Glomerular endothelial cell (primary cell): ENCODE results near the gene ARHGAP10. TPM values are rescaled to one million over a fixed set of nuclear protein-coding genes. Genes with fewer than 3 reads are reported as not detected.
"Not testable (repeated sequence)": the region's sequence is repeated elsewhere in the genome, so short reads cannot be mapped to it uniquely, and the experiment has no call there.

ENCODE experiments used
- DNase-seq: peaks from one replicate; pipeline ENCODE4 v3.0.0-alpha.2; 2011; ENCODE audit warnings: low read depth, low spot score; ENCODE audit errors: extremely low read depth
- total RNA-seq: library from RNA; depleted of rRNA; stranded (reverse); fragments of >200 nt; gene quantifications from 2 replicates; pipeline ENCODE4 v1.2.3, GENCODE V29; 2015

Gene ARHGAP10
- total RNA-seq, 1 donor from 2014 or later: 16.7 TPM

GRCh38 chr4:148078061-148078460 lies 346.2 kb downstream of the ARHGAP10 start:
- DNase-seq: no peak

- no peak for DNase-seq
These were observed 348.1 kb downstream of the ARHGAP10 start for GRCh38 chr4:148079961-148080360.

DNA sequence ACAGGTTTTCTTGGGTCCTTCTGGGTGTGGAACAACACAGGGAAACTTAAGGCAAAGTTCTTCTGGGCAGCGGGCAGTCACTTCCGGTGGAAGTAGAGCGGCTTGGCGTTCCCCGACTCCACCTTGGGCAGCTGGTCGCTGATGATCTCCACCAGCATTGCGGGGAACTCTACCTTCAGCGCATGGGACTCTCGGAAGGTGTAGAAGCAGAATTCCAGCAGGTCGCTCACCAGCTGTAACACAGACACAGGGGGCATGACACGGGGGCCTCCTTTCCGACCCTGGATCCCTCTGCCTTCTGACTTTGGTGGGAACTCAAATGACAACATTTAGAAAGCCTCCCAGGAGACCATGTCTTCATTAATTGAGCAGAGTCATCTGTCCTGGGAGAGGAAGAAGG lies 349.4 kb downstream of the ARHGAP10 start:
- no peak for DNase-seq

- DNase-seq: no peak
These were observed 349.9 kb downstream of the ARHGAP10 start for GRCh38 chr4:148081745-148082144.

GRCh38 chr4:148083073-148083472 lies 351.2 kb downstream of the ARHGAP10 start:
- DNase-seq: not testable (repeated sequence)

- DNase-seq: no peak
These were observed 357.7 kb downstream of the ARHGAP10 start for GRCh38 chr4:148089624-148090023.

DNA sequence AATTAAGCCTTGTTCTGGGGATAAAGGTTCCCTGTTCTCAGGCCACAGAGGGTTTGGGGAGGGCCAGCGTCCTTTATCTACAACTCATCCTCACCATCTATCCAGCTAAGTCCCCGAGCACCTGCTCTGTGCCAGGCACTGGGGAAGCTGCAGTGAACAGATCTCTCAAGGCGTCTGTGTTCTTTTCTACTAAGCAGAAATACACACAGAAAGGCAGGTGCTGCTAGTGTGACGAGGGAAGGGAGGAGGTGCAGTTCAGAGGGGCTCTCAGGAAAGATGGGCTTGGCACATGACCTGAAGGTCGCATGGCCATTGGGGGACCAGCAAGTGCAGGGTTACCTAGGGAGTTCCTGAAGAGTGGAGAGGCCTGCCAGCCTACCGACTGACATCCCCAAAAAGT lies 358.1 kb downstream of the ARHGAP10 start:
- no peak for DNase-seq

DNA sequence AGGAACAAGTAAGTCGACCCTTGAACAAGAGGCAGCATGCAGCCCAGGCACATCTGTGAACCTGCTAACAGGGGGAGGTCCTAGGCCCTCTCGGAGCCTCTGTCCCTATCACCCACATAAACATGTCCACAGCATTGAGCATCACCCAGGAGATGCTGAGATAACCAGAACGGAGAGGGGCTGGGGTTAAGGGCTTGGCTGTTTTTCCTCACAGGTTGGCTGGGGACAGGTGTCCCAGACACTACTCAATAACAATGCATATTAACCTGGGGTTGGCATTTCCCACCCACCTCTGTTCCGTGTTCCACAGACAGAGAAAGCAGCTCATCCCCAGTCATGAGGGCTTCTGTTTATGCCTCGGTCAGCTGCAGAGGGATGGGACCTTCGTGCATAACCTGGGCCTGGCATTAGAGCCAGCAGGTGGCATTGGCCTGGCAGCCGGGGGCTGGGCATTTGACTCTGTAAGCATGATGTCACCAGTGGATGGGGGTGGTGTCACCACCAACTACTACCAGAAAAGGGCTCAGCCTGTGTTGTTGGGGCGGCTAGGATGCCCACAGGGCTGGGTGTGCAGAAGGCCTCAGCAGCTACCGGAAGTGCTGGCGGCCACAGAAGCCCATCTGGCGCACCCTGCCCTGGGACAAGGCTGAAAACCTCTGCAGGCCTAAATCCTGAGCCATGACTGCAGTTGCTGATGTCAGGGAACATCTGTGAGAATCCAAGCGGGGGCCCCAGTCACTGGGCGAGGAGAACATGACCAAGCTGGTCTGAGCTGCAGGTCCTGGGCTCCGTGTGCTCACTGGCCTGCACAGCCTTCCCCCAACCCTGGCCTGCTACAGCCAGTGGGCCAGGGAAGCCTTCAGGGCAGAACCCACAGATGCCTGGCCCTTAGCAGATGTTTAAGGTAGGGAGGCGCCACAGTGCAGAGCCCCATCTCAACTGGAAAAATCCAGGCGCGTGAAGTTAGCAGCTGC lies 358.9 kb downstream of the ARHGAP10 start:
- DNase-seq: no peak

GRCh38 chr4:148091896-148092295 lies 360.0 kb downstream of the ARHGAP10 start:
- no peak for DNase-seq

DNA sequence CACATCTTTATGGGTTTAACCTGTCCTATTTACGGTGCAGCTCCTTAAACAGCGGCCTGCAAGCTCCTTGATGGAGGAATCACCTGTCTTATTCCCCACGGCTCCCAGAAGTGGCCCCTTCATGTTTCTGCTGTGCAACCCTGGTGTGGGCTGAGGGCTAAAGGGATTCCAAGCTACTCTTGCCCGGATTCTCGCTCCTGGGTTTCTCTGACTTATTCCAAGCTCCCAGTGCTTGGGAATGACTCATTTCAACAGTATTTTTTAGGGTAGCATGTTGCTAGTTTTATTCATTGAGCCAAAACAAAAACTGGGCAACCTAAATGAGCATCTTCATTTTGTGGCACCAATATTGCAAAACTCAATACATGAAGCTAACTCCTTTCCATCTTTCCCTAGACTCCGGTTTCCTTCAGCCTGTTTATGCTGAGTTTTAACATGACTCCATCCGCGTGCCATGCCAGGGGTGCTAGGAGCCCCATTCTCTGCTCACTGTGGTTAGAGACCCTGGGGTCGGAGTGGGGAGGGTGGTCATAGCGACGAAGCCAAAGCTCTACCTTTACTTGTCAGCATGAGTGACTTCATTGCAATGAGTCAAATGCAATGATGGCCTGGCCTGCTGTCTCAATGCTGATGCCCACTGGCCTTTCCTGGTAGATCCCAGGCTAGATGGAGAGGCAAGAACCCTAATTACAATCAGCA lies 360.6 kb downstream of the ARHGAP10 start:
- DNase-seq: no peak

GRCh38 chr4:148093065-148093464 lies 361.2 kb downstream of the ARHGAP10 start:
- no peak for DNase-seq

DNA sequence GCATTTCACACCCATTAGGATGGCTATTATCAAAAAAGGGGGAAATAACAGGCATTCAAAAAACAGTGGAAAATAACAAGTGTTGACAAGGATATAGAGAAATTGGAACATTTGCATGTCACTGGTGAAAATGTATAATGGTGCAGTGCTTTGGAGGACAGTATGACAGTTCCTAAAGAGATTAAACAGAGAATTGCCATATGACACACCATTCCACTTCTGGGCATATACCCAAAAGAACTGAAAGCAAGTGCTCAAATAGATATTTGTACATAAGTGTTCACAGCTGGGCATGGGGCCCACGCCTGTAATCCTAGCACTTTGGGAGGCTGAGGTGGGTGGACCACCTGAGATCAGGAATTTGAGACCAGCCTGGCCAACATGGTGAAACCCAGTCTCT lies 362.3 kb downstream of the ARHGAP10 start:
- no peak for DNase-seq

DNA sequence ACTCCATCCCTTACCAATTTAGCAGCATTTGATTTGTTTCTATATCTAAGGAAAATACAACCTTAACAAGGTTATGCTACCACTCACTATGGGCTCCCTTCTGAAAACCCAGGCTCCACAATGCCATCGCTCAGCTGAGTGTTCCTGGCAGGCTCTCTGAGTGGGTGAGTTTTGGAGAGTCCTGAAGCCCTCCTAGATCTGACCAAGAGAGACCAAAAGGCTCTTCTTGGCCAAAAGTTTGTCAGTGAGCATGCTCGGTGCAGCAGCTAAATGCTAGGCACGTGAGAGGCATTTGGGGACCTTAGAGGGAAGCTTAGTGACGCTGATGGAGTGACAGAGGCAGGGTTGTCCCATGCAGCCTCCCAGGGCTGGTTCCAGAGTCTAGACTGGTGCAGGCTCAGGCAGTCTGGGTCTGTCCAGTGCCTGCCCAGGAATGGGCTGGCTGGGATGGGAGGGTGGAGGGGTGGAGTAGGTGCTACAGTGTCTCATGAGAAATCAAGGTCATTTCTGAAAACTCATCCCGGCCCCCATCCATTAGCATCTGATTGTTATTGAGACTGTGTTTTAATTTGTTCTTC lies 363.5 kb downstream of the ARHGAP10 start:
- no peak for DNase-seq

DNA sequence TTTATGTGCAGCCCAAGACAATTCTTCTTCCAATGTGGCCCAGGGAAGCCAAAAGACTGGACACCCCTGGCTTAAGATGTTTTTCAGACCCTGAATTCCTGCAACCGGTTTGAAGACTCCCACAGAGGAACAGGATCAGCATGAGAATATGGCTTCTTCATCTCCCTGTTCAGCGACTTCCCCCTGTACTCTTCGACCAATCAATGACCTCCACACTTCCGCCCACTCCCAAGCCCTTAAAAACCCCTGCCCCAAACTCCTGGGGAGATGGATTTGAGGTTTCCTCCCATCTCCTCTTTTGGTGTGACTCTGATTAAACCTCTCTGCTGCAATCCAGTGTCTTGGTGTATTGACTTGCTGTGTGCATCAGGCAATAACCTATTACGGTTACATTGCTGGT lies 365.9 kb downstream of the ARHGAP10 start:
- DNase-seq: no peak

DNA sequence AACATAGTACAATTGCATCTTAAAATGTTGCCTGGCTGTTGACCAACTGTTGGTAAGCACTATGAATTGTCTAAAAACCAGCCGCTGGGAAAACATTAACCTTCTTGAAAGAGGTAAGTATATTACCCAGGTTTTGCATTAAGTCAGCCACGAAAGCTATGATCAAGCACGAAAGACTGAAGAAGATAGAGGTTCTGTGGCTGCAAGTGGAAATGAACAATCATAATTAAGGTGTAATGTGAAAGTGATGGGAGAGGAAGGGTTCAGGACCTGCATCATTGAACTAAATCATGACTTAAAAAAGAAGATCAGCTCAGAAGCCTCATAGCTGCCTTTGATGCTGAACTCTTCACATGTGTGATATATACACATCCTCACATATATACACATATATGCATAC lies 369.3 kb downstream of the ARHGAP10 start:
- DNase-seq: no peak

DNA sequence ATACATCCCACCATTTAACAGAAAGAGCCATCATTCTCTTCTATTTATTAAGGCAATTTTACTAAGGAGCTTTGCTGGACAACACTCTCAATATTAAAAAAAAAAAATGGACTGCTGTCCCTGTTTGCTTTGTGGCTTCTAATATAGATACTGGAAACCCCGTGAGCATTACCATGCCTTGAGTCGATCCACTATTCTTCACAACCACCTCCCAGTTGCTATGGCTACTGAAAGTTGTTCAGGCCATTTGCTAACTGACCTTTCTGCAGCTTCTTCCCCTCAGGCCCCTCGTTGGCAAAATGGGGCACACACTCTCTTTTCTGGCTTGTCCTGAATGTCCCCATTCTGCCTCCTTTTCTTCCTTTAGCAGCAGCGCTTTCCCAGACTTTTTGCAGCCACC lies 369.9 kb downstream of the ARHGAP10 start:
- no peak for DNase-seq

GRCh38 chr4:148103597-148104355 lies 371.9 kb downstream of the ARHGAP10 start:
- no peak for DNase-seq

GRCh38 chr4:148108766-148109165 lies 376.9 kb downstream of the ARHGAP10 start:
- no peak for DNase-seq

- DNase-seq: no peak
These were observed 377.3 kb downstream of the ARHGAP10 start for GRCh38 chr4:148109216-148109615.

GRCh38 chr4:148110169-148110568 lies 378.3 kb downstream of the ARHGAP10 start:
- no peak for DNase-seq
